ENCODE results near the gene FAM162B. TPM values are rescaled to one million over a fixed set of nuclear protein-coding genes. Genes with fewer than 3 reads are reported as not detected.
A peak's percentile ranks its signal among the peaks of the same experiment; 100 is the strongest.

FAM162B gene
- total RNA-seq (ENCODE audit: low replicate concordance): 1.8 and 3.5 TPM in 2 replicates
- long read RNA-seq: 0 reads

- Mint-ChIP-seq H3K9me3 (no peaks in the 10 kb centered on the region), H3K36me3 (no peaks in the 10 kb centered on the region), H3K4me1 (ENCODE audit: unreplicated experiment) (peaks cover 19% of the 10 kb centered on the region), H3K4me3 (peak within 1 kb of the TSS; percentile 91), H3K27me3 (peaks cover 61% of the 10 kb centered on the region), H3K27ac (peak within 1 kb of the TSS; percentile 29)
- TF ChIP-seq, protein P1, sequence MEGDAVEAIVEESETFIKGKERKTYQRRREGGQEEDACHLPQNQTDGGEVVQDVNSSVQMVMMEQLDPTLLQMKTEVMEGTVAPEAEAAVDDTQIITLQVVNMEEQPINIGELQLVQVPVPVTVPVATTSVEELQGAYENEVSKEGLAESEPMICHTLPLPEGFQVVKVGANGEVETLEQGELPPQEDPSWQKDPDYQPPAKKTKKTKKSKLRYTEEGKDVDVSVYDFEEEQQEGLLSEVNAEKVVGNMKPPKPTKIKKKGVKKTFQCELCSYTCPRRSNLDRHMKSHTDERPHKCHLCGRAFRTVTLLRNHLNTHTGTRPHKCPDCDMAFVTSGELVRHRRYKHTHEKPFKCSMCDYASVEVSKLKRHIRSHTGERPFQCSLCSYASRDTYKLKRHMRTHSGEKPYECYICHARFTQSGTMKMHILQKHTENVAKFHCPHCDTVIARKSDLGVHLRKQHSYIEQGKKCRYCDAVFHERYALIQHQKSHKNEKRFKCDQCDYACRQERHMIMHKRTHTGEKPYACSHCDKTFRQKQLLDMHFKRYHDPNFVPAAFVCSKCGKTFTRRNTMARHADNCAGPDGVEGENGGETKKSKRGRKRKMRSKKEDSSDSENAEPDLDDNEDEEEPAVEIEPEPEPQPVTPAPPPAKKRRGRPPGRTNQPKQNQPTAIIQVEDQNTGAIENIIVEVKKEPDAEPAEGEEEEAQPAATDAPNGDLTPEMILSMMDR (conservative IDR thresholded peaks at IDR 0.05): no peak
- DNase-seq (ENCODE audit: extremely low spot score, unreplicated experiment): peak; percentile 72
Observed at GRCh38 chr6:116764961-116765841, at the start of gene FAM162B. Gene FAM162B, minus strand, starts transcription at chr6:116765719. Its CDS starts 143 bp downstream, at chr6:116765576.

- Mint-ChIP-seq H3K9me3 (peaks cover 7% of the 10 kb centered on the region), H3K27ac (no peak overlapping the region), H3K36me3 (no peaks in the 10 kb centered on the region), H3K27me3 (no peaks in the 10 kb centered on the region), H3K4me1 (ENCODE audit: unreplicated experiment) (no peaks in the 10 kb centered on the region), H3K4me3 (no peak overlapping the region)
- DNase-seq (ENCODE audit: extremely low spot score, unreplicated experiment): no peak
- TF ChIP-seq, protein P1 (conservative IDR thresholded peaks at IDR 0.05): no peak
Observed at GRCh38 chr6:116812051-116812650, 46.6 kb upstream of the FAM162B start.

DNA sequence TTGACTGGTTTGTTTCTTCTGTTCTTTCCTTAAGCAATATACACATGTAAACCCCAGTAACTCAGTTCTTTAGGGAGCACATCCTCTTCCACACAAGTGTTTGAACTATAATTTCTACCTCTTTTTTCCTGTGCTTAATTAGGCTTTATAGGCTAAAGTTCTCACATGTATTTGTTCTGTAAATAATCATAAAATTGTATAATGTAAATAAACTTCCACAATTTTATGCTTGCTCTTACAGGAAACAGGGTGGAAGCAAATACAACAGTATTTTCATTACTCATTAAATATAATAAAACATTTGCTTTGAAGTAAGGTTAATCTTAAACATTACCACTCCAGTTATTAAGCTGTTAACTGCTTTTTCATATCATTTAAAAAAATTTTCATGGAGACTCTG is 36.5 kb upstream of the FAM162B start:
- TF ChIP-seq, protein P1 (conservative IDR thresholded peaks at IDR 0.05): no peak
- Mint-ChIP-seq H3K27ac (no peak overlapping the region), H3K36me3 (no peaks in the 10 kb centered on the region), H3K27me3 (no peaks in the 10 kb centered on the region), H3K9me3 (no peaks in the 10 kb centered on the region), H3K4me1 (ENCODE audit: unreplicated experiment) (no peaks in the 10 kb centered on the region), H3K4me3 (no peak overlapping the region)
- no peak for DNase-seq (ENCODE audit: extremely low spot score, unreplicated experiment)

- no peak overlapping the region for H3K4me3 Mint-ChIP-seq
- TF ChIP-seq, protein P1 (conservative IDR thresholded peaks at IDR 0.05): no peak
- H3K27ac Mint-ChIP-seq: no peak overlapping the region
- DNase-seq (ENCODE audit: extremely low spot score, unreplicated experiment): no peak
- H3K36me3 Mint-ChIP-seq: no peaks in the 10 kb centered on the region
- no peaks in the 10 kb centered on the region for H3K27me3 Mint-ChIP-seq
- no peaks in the 10 kb centered on the region for H3K9me3 Mint-ChIP-seq
- no peaks in the 10 kb centered on the region for H3K4me1 Mint-ChIP-seq (ENCODE audit: unreplicated experiment)
Observed at GRCh38 chr6:116799945-116800344, 34.4 kb upstream of the FAM162B start.

DNA sequence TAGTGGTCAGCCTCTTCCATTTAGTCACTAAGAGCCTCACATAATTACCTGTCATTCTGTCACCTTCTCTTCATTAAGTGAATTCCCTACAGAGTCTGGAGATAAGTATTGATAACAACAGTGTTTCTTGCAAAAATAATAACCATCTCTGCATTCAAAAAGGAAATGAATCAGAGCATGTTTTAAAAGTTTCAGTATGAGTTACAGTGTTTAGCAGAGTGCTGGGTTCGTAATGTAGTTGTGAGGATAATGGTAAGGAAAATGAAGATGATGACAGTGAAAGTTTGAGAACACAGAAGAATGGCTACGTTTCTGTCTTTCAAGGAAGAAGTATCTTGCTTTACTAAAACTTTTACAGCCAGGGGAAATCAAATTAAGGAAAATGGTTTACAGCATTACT is 32.1 kb upstream of the FAM162B start:
- DNase-seq (ENCODE audit: extremely low spot score, unreplicated experiment): no peak
- Mint-ChIP-seq H3K4me1 (ENCODE audit: unreplicated experiment) (no peaks in the 10 kb centered on the region), H3K27ac (no peak overlapping the region), H3K36me3 (no peaks in the 10 kb centered on the region), H3K27me3 (peaks cover 4% of the 10 kb centered on the region), H3K9me3 (no peaks in the 10 kb centered on the region), H3K4me3 (no peak overlapping the region)
- TF ChIP-seq, protein P1 (conservative IDR thresholded peaks at IDR 0.05): no peak
